DMS79 (cell line): ENCODE data around the gene LRPAP1.
"Not testable (repeated sequence)": the region's sequence is repeated elsewhere in the genome, so short reads cannot be mapped to it uniquely, and the experiment has no call there.

Source experiments
- DNase-seq: peaks from one replicate; lab custom pipeline; 2025; lab: John Stamatoyannopoulos, UW

The LRPAP1 gene

GRCh38 chr4:3461515-3462291 is 70.5 kb downstream of the LRPAP1 start:
- DNase-seq: no peak

GRCh38 chr4:3460926-3461325 is 71.3 kb downstream of the LRPAP1 start:
- no peak for DNase-seq

GRCh38 chr4:3459156-3459555 is 73.1 kb downstream of the LRPAP1 start:
- not testable (repeated sequence) for DNase-seq

GRCh38 chr4:3458371-3458770 is 73.9 kb downstream of the LRPAP1 start:
- DNase-seq: no peak

- DNase-seq: not testable (repeated sequence)
These were observed 76.6 kb downstream of the LRPAP1 start for GRCh38 chr4:3455596-3455995.
